GM21529 (cell line): ENCODE measurements around the gene THOC2.
A peak's percentile ranks its signal among the peaks of the same experiment; 100 is the strongest.
"Not testable (repeated sequence)": the region's sequence is repeated elsewhere in the genome, so short reads cannot be mapped to it uniquely, and the experiment has no call there.

Source experiments
- ATAC-seq: cut with Tn5 transposase; IDR thresholded peaks from one replicate; pipeline ENCODE4 v1.9.1; 2021; ENCODE audit not compliant: unreplicated experiment

THOC2 gene

DNA sequence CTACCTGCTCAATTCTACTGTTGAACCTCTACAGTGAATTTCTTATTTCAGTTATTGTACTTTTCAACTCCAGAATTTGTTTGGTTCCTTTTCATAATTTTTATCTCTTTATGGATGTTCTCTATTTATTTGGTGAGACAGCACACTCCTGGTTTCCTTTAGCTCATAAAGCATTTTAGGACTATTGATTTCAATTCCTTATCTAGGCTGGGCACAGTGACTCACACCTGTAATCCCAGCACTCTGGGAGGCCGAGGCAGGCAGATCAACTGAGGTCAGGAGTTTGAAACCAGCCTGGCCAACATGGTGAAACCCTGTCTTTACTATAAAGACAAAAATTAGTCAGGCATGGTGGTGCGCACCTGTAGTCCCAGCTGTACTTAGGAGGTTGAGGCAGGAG is 57.7 kb downstream of the THOC2 start:
- ATAC-seq: no peak

DNA sequence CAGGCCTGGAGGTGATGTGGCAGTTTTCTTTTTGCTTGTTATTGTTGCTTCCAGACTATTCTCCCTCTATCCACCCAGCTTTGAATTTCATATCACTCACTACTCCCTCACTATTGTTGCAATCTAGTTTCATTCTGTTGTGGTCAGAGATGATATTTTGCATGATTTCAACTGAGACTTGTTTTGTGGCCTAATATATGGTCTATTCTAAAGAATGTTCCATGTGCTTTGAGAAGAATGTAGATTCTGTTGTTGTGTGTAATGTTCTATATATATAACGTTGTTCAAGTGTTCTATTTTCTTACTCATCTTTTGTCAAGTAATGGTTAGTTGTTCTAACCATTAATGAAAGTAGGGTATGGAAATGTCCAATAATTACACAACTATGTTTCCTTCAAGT is 59.0 kb downstream of the THOC2 start:
- no peak for ATAC-seq

DNA sequence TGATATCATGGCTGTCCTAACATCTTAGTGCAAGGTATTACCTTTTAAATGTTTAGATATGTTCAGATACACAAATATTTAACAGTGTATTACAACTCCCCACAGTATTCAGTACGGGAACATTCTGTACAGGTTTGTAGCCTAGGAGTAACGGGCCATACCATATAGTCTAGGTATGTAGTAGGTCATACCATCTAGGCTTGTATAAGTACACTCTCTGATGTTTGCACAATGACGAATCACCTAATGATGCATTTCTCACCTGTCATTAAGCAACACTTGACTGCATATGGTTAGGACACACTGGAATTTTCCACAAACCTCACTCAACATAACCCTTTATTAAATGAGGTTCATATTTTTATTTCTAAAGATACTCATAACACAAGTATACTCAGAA is 67.7 kb downstream of the THOC2 start:
- no peak for ATAC-seq

DNA sequence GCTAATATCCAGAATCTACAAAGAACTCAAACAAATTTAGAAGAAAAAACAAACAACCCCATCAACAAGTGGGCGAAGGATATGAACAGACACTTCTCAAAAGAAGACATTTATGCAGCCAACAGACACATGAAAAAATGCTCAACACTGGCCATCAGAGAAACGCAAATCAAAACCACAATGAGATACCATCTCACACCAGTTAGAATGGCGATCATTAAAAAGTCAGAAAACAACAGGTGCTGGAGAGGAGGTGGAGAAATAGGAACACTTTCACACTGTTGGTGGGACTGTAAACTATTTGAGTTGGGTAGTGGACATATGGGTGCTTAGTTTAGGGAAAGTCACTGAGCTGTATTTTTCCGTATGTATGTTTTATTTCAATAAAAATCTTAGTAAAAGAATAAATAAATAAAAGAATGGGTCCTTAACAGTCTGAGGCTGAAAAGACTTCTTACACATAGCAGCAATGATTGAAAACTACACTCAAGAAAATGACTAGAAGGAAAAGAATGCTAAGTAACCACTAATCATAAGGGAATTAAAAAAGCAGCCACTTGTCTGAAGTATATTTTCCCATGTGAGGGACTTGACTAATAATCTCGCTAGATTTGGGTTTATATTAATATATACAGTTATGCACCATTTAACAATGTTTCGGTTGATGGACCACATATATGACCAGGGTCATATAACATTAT is 68.2 kb downstream of the THOC2 start:
- ATAC-seq: not testable (repeated sequence)

GRCh38 chrX:123663720-123664119 is 69.1 kb downstream of the THOC2 start:
- ATAC-seq: not testable (repeated sequence)

- not testable (repeated sequence) for ATAC-seq
These were observed 76.3 kb downstream of the THOC2 start for GRCh38 chrX:123656507-123656906.

- not testable (repeated sequence) for ATAC-seq
These were observed 84.1 kb downstream of the THOC2 start for GRCh38 chrX:123648811-123649181.

DNA sequence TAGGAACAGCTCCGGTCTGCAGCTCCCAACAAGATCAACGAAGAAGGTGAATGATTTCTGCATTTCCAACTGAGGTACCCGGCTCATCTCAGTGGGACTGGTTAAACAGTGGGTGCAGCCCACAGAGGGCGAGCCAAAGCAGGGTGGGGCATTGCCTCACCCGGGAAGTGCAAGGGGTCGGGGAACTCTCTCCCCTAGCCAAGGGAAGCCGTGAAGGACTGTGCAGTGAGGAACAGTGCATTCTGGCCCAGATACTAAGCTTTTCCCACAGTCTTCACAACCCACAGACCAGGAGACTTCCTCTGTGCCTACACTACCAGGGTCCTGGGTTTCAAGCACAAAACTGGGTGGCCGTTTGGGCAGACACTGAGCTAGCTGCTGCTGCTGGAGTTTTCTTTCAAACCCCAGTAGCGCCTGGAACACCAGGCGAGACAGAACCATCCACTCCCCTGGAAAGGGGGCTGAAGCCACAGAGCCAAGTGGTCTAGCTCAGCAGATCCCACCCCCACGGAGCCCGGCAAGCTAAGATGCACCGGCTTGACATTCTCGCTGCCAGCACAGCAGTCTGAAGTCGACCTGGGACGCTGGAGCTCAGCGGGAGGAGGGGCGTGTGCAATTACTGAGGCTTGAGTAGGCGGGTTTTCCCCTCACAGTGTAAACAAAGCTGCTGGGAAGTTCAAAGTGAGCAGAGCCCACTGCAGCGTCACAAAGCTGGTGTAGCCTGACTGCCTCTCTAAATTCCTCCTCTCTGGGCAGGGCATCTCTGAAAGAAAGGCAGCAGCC is 84.6 kb downstream of the THOC2 start:
- ATAC-seq: no peak

- ATAC-seq: no peak
These were observed 85.6 kb downstream of the THOC2 start for GRCh38 chrX:123647244-123647643.

DNA sequence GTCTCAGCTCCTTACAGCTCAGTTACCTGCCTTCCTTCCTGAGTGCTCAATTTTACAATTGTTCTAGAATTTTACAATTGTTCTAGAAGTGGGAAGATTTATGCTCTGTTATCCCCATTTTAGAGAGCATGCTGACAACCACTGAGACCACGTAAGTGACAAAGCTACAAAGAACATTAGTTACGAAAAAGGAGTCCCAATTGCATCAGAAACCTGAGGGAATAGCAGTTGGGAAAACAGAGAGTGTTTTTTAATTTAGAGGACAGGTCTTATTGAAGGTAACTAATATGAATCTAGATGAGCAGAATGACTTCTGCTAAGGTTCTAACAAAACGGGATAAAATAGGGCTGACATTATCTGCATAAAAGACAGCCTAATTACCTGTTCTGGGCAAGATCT is 103.3 kb downstream of the THOC2 start:
- ATAC-seq: no peak

DNA sequence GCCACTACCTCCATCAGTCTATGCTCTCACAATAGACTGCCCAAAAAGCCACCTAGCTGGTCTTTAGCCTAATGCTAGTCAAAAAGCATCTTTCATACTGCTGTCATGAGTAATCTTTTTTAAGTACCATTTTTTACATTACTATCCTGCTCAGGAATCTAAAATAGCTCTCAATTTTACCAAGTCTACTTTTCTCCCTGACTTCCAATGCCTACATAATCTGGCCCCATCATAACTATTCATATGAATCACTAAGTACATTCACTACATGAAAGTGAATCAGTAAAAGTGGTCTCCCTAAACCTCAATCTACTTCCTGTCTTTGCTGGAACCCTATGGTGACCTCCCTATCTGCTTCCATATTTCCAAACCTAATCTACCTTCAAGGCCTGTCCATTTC is 105.9 kb downstream of the THOC2 start:
- peak; percentile 48 for ATAC-seq

DNA sequence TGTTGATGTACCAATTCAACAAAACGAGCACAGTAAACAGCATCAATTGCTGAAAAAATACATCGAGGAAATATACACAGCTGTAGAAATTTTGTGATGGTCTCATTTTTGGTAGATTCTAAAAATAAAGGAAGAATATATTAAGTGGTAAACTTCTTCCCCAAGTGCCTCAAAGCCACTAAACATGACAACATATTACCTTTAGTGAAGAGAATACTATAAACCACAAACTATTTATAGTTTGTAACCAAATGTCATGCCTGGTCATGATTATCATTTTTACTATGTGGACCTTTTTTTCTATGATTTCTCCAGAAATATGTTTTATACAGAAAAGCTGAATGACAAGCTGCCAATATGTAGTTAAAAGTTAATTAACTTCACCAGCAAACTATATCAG is 106.9 kb downstream of the THOC2 start:
- ATAC-seq: peak; percentile 46

- ATAC-seq: no peak
These were observed 107.4 kb downstream of the THOC2 start for GRCh38 chrX:123625477-123625876.

DNA sequence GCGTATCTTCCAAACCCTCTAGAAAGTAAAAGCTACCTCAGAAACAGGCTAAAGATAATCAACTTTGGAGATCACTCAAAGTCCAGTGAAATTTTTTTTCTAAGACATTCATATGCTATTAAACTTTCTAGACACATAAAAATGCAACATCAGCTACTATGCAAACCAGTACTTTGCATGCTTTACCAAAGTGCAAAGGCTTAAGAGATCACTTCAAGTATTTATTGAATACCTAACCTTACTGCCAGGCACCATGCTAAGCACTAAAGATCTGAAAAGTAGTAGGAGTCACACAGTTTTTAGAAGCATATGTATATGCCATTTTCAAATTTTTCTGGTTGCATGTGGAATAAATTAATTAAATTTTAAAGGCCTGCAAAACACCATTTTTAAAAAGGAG is 115.8 kb downstream of the THOC2 start:
- no peak for ATAC-seq

- ATAC-seq: no peak
These were observed 121.9 kb downstream of the THOC2 start for GRCh38 chrX:123610915-123611314.

- ATAC-seq: no peak
These were observed 125.0 kb downstream of the THOC2 start for GRCh38 chrX:123607806-123608205.

- no peak for ATAC-seq
These were observed 125.6 kb downstream of the THOC2 start for GRCh38 chrX:123607270-123607669.

DNA sequence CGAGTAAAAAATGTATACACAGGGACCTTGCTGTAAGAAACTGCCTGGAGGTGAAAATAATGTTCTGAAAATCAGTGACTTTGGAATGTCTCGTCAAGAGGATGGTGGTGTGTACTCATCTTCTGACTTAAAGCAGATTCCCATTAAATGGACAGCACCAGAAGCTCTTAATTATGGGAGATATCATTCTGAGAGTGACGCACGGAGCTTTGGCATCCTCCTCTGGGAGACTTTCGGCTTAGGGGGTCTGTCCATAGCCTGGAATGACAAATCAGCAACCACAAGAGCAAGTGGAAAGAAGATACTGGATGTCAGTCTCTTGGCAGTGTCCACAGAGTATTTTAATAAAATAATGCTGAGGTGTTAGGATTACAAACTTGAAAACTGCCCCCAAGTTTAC is 129.4 kb downstream of the THOC2 start:
- ATAC-seq: no peak

- no peak for ATAC-seq
These were observed 131.4 kb downstream of the THOC2 start for GRCh38 chrX:123601437-123601836.

DNA sequence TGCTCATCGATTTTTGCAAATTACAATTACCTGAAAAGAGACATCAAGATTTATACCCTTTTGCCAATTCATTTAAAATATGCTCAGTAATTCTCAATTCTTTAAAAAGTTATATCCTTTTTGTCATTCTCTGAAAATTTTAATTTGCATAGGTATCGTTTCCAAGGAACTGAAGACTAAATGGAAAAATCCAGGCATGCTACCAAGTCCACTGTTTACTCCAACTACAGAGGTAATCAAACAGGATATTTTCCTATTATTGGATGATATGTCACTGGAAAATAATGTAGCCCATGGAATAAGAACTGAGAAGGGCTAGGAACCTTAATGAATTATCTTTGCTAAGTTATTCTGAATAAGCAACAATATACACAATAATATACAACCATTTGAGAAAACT is 132.7 kb downstream of the THOC2 start:
- ATAC-seq: no peak

- ATAC-seq: peak; percentile 85
These were observed 141.9 kb downstream of the THOC2 start for GRCh38 chrX:123590842-123591486.

DNA sequence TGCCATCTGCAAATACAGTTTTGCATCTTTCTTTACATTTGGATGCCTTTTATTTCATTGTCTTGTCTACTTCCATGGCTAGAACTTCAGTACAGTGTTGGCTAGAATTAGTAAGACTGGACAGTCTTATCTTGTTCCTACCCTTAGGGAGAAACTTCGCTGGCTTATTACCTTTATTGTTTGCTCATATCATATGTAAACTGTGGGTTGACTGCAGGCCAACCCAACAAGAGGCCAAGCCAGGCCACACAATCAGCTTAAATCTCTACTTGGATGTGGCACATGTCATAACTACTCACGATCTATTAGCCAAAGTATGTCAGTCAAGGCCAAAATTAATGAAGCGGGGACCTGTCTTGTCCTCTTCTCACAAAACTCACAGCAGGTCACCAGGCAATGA is 144.1 kb downstream of the THOC2 start:
- no peak for ATAC-seq
